ENCODE results near the gene AMIGO1.

AMIGO1 gene

DNA sequence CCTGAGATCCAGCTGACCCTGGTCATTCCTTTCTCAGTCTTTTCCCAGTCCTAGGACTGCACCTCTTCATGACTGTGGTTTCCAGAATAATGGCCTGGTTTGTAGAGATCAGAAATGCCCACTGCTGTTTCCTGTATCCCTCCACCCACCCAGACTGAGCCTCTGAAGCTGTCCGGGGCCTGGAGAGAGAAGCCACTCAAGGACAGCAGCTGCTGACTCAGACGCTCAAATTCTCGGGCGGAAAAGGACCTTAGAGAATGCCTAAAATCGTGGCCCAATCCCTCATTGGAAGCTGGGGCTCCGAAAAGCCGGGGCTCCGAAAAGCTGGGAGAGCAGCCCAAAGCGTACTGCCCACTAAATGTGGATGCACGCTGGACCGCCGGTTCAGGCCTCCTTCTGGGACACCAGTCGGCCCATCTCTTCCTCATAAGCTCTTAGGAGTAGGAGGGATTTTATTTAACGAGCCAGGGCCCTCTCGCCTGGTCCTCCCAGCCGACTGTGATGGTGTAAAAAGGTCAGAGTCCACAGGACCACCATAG lies 22.4 kb upstream of the AMIGO1 start:
- H3K4me3 ChIP-seq (ENCODE audit: low read depth, low read length), result no peak overlapping the region
- TF ChIP-seq, protein P1, sequence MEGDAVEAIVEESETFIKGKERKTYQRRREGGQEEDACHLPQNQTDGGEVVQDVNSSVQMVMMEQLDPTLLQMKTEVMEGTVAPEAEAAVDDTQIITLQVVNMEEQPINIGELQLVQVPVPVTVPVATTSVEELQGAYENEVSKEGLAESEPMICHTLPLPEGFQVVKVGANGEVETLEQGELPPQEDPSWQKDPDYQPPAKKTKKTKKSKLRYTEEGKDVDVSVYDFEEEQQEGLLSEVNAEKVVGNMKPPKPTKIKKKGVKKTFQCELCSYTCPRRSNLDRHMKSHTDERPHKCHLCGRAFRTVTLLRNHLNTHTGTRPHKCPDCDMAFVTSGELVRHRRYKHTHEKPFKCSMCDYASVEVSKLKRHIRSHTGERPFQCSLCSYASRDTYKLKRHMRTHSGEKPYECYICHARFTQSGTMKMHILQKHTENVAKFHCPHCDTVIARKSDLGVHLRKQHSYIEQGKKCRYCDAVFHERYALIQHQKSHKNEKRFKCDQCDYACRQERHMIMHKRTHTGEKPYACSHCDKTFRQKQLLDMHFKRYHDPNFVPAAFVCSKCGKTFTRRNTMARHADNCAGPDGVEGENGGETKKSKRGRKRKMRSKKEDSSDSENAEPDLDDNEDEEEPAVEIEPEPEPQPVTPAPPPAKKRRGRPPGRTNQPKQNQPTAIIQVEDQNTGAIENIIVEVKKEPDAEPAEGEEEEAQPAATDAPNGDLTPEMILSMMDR (IDR thresholded peaks at IDR 0.05; ENCODE audit: borderline replicate concordance, insufficient read depth, low read depth, low read length), result no peak

DNA sequence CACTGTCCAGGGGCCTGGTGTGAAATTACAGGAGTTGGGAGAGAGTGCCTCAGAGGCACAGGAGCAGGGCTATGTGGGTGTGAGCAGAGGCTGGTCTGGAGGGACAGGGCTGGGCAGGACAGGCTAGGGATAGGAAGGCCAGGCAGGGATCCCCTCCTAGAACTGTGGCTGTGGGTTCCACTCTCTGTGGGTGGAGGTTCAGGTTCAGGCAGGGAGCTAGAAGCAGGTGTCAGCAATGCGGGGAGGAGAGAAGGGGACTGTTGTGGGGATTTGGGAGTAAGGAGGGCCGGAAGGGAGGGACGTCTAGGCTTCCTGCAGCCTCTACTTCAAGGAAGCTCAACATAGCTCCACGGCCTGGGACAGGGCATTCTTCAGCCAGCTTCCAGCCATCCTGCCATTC lies 21.9 kb upstream of the AMIGO1 start:
- no peak overlapping the region for H3K4me3 ChIP-seq (ENCODE audit: low read depth, low read length)
- TF ChIP-seq, protein P1 (IDR thresholded peaks at IDR 0.05; ENCODE audit: borderline replicate concordance, insufficient read depth, low read depth, low read length), result no peak

DNA sequence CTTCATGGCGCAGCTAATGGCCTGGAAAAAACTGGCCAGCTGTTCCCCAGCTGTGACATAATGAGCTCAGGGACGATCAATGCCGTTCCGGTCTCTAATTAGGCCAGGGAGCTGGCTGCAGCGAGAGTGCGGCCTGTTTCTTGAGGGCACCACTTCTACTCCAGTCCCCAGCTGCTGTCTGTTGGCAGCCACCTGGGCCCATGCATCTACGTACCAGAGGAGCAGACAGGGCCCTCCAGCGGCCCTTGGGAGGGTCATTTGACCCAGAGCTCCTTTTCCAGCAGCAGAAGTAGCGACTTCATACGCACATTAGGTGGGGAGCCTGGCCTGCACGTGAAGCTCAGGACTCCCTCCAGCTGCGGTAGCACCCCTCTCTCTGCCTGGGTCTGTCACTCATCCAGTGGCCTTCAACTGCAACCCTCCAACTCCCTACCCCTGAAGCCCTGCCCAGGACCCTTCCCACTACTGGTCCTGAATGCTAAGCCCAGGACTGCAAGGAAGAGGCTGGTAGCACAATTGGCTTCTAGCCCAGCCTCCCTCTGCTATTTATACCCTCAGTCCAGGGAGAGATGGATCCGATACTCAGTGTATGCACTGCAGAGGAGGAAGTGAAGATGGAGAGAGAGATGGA lies 21.0 kb upstream of the AMIGO1 start:
- TF ChIP-seq, protein P1 (IDR thresholded peaks at IDR 0.05; ENCODE audit: borderline replicate concordance, insufficient read depth, low read depth, low read length), result no peak
- no peak overlapping the region for H3K4me3 ChIP-seq (ENCODE audit: low read depth, low read length)

DNA sequence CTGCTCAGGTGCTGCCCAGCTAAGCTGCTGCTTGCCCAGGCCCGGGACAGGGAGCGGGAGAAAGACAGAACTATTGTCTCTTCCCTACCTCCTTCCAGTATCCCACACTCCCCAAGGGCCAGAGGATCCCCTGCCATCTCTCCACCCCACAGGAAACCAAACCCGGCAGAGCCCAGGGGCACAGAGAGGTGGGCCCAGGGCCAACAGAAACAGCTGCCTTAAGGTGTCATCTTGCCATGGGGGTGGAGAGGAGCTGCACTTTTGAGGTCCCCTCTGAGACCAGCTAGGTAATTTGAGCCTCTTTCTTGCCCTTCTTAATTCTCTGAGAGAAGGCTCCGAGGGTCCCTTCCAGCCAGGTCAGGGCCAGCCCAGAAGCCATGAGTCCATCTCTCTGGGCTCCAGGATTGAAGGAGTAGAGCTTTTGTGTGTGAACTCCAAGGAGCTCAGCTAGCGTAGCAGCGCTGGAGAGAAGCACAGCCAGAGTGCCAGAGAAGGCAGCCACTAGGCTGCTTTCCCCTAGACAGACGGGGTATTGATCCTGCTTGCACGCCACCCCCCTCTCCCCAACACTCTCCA lies 20.4 kb upstream of the AMIGO1 start:
- no peak overlapping the region for H3K4me3 ChIP-seq (ENCODE audit: low read depth, low read length)
- TF ChIP-seq, protein P1 (IDR thresholded peaks at IDR 0.05; ENCODE audit: borderline replicate concordance, insufficient read depth, low read depth, low read length), result no peak

DNA sequence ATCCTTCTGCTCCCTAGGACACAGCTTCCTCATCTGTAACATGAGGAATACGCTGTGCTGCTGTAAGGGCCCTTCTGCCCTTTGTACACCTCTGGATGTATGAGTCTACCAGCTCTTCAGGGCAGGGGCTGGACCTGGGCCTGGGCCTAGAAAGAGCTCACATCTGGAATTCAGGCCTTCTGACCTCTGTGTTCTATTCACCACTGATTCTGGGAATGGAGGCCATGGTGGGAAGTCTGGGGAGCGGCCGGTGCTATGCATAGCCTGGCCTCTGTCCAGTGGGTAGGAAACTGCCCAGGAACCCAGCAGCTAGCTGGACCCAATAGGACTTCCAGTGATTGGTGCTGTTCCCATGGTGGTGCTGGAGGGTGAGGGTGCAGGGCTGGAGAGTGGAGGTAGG lies 19.2 kb upstream of the AMIGO1 start:
- TF ChIP-seq, protein P1 (IDR thresholded peaks at IDR 0.05; ENCODE audit: borderline replicate concordance, insufficient read depth, low read depth, low read length), result no peak
- H3K4me3 ChIP-seq (ENCODE audit: low read depth, low read length), result no peak overlapping the region

DNA sequence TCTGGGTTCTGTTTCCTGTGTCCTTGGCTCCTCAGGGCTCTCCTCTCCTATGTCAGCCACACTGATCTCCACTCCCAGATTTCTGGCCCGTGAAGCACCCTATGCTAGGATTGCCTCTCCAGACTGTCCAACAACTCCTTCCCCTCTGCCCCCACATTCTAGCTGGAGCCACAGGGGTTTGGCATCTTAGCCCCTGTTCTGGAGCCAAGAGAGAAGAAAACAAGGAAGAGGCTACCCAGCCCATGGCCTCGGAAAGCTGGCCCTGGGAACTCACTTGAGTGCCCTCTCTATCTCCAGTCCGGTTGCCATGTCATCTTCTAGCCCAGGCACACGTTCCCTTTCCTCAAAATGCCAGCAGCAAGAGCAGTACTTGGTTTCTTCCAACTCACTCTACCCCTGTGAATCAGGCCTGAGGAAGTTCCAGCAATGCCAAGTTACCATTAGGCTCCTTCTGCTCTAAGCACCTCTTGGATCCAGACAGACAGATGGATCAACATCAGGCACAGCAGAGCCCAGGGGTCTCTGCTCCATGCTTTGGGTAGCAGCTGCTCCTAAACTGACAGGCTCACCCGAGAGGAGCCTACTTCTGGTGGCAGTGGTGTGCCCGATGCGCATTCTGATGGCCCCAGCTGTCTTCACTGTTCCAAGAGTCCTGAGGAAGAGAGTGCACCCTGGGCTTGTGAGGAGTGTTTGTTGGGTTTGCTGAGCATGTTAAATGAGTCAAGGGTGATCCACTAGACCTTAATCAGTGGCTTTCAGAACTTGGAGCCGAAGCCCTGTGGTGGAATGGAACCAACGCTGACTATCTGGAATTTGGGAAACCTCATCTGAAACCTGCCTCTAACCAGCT lies 18.5 kb upstream of the AMIGO1 start:
- TF ChIP-seq, protein P1 (IDR thresholded peaks at IDR 0.05; ENCODE audit: borderline replicate concordance, insufficient read depth, low read depth, low read length), result no peak
- H3K4me3 ChIP-seq (ENCODE audit: low read depth, low read length), result no peak overlapping the region

Measured in GM12875 (cell line).